NCI-H2029 (cell line): ENCODE measurements around the gene FOSB.
A peak's percentile ranks its signal among the peaks of the same experiment; 100 is the strongest.

ENCODE experiments used
- DNase-seq: peaks from one replicate; lab custom pipeline; 2025; lab: John Stamatoyannopoulos, UW

Gene FOSB

GRCh38 chr19:45468803-45469131, 971 bp downstream of the FOSB start:
- DNase-seq = no peak

GRCh38 chr19:45469132-45469944, 1.5 kb downstream of the FOSB start:
- peak; percentile 85 for DNase-seq

- no peak for DNase-seq
Observed at GRCh38 chr19:45469945-45470761, 2.4 kb downstream of the FOSB start.

GRCh38 chr19:45470762-45471081, 2.9 kb downstream of the FOSB start:
- DNase-seq = no peak

GRCh38 chr19:45471111-45471930, 3.5 kb downstream of the FOSB start:
- DNase-seq = no peak

GRCh38 chr19:45471931-45472562, 4.3 kb downstream of the FOSB start:
- DNase-seq = no peak

- DNase-seq = no peak
Observed at GRCh38 chr19:45472563-45473366, 5.0 kb downstream of the FOSB start.

- no peak for DNase-seq
Observed at GRCh38 chr19:45473367-45473681, 5.5 kb downstream of the FOSB start.

- no peak for DNase-seq
Observed at GRCh38 chr19:45473682-45474605, 6.1 kb downstream of the FOSB start.

GRCh38 chr19:45474606-45475521, 7.1 kb downstream of the FOSB start:
- DNase-seq = no peak

- no peak for DNase-seq
Observed at GRCh38 chr19:45475537-45476291, 7.9 kb downstream of the FOSB start.

- no peak for DNase-seq
Observed at GRCh38 chr19:45476304-45476703, 8.5 kb downstream of the FOSB start.

GRCh38 chr19:45477186-45477585, 9.4 kb downstream of the FOSB start:
- DNase-seq = no peak

- no peak for DNase-seq
Observed at GRCh38 chr19:45477713-45478453, 10.1 kb downstream of the FOSB start.

GRCh38 chr19:45478454-45479238, 10.8 kb downstream of the FOSB start:
- DNase-seq = peak; percentile 91

GRCh38 chr19:45483033-45483432, 15.2 kb downstream of the FOSB start:
- no peak for DNase-seq
